Stimulated activated CD8-positive, alpha-beta memory T cell treated with anti-CD3 and anti-CD28 coated beads, Interleukin-7, amount 100 ng/mL, for 4 hours (primary cell): Measurements from ENCODE around the gene REP15.
"Not testable (repeated sequence)": the region's sequence is repeated elsewhere in the genome, so short reads cannot be mapped to it uniquely, and the experiment has no call there.

ENCODE experiments used
- DNase-seq, 2 donors: peaks; one replicate each; pipeline ENCODE4 v3.0.0-alpha.2; 2020; ENCODE audit warnings: low read depth in 2 of 2

REP15 gene

DNA sequence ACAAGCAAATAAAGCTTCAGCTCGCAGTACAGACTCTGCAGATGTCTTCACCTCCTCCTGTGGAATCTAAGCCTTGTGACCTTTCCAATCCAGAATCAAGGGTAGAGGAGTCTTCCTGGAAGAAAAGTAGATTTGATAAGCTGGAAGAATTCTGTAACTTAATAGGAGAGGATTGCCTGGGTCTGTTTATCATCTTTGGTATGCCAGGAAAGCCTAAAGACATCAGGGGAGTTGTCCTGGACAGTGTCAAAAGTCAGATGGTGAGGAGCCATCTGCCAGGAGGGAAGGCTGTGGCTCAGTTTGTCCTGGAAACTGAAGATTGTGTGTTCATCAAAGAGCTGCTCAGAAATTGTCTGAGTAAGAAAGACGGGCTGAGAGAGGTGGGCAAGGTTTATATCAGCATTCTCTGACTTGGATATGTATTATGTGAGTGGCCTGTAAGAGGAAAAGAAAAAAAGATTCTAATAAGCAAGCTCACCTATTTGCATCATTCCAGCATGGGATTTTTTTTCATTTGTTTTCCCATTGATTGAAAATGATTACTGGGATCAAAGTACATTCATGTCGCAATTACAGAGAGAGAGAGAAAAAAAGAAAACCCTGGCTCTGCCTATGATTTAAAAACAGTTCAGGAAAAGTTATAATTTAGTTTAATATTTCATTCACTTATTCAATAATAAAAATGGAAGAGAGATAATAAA, 767 bp downstream of the REP15 start:
- no peak for DNase-seq

GRCh38 chr12:27703720-27704452, 7.6 kb downstream of the REP15 start:
- peak; percentile 32 to 56 for DNase-seq

DNA sequence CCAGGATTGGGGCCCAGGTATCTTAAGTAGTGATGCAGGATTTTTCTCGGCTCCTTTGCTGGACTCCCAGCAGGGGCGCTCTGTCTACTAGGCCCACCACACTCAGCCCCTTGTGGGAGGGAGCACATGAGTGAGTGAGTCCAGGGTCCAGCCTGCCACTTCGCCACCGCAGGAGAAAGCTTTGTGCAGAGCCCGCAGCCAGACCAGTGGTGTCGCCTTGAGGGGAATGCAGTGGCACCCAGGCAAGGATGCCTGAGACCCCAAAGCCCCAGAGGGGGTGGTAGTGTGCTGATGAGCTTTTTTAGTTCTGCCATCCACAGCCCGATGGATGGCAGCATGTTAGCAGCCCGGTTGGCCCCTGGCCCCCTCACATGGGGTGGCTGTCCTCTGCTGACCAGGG, 9.0 kb downstream of the REP15 start:
- DNase-seq, result no peak

DNA sequence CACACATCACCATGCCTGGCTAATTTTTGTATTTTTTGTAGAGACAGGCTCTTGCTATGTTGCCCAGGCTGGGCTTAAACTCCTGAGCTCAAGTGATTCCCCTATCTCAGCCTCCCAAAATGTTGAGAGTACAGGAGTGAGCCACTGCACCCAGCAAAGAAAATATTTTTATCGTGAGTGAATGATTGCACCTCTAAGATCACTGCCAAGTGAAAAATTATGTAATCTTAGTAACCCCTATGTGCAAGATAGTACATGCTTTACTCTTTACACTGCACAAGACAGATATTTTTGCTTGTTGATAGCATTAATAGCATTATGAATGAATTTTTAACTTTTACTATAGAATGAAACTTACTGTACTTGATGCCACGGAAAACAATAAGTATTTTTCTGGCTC, 11.0 kb downstream of the REP15 start:
- no peak for DNase-seq

DNA sequence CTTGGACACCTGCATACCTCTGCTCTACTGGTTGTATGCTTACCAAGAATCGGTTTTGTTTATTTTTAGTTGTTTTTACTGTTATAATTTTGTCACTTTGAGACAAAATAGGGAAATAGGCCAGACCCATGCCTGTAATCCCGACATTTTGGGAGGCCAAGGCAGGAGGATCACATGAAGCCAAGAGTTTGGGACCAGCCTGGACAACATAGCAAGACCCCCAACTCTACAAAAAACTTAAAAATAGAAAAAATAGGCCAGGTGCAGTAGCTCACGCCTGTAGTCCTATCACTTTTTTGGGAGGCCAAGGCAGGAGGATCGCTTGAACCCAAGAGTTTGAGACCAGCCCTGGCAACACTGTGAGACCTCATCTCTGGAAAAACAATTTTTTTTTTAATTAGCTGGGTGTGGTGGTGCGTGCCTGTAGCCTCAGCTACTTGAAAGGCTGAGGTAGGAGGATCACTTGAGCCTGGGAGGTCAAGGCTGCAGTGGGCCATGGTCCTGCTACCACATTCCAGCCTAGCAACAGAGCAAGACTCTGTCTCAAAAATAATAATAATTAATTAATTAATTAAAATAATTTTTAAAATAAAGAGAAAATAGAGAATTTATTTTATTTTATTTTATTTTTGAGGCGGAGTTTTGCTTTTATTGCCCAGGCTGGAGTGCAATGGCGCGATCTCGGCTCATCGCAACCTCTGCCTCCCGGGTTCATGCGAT, 13.1 kb downstream of the REP15 start:
- no peak for DNase-seq

DNA sequence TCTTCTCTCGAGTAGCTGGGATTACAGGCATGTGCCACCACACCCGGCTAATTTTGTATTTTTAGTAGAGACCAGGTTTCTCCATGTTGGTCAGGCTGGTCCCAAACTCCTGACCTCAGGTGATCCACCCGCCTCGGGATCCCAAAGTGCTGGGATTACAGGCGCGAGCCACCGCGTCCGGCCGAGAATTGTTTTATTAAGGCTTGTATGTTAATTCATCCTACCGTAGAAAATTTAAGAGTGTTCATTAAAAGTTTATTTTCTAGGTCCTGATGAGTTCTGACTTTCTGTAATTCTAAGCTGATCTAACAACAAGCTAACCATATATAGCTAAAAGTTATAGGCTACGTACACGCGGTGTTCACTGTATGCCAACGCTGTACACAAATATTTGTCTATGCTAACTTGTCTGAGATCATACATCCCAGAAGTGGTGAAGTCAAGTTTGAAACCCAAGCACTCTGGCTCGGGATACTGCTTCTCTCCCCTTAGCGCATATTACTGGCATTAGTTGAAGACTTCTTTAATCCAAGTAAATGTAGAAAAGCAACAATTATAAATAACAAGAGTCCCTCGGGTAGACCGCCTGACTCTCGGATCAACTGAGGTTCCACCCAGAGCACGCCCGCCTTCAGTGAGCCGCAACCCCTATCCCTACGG, 13.8 kb downstream of the REP15 start:
- DNase-seq, result no peak

DNA sequence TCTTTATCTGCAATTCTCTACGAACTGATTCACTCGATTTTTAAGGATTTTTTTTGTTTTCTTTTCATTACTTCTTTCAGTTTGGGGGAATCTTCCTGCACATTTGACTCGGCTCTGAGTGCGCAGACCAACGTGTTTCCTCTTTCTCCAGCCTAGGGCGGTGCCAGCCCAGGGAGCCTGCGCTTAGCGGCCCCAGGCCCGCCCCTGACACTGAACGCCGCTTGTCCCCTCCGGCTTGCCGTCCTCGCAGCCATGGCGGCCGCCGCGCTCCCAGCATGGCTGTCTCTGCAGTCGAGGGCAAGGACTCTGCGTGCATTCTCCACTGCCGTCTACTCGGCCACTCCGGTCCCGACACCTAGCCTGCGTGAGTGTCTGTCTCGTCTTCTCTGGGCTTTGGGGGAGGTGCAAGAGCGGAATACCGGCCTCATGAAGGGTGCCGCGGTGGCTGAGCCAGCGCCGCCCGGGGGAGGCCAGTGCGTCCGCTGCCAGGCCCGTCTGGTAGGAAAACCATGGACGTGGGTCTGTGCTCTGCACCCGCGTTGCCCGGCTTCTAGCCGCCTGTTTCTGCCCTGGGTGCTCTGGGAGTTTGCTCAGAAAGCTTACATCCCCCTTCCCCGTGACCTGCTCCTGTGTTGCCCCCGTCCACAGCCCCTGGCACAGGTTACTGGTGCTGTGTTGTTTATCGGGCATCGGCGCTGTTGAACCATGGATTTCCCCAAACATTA, 14.5 kb downstream of the REP15 start, which contains the start of gene MRPS35:
TSS of gene MRPS35 (plus strand) at position 241 of the 725 bp plus-strand sequence. CDS start at position 253, 12 bp downstream.
- DNase-seq, result peak; percentile 80 to 86

GRCh38 chr12:27711317-27711682, 15.1 kb downstream of the REP15 start:
- no peak for DNase-seq

GRCh38 chr12:27711967-27712366, 15.7 kb downstream of the REP15 start:
- DNase-seq, result no peak

DNA sequence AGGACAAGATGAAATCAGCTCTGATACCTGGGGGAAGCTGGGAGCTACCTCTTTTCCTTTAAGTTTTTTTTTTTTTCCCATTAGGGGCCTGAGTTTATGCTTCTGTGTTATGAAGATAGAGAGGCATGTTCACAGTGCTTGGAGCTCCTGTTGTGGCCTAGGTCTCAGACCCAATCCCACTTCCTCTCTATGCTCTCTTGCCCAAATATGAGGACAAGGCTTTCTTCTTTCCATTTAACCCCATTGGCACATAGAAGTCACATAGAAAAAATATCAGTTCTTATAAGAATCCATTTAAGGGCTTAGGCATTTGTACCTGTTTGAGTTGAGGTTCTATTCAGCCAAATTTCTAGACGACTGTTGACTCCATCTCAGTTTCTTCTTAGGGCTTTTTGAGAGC, 27.0 kb downstream of the REP15 start:
- DNase-seq, result no peak

DNA sequence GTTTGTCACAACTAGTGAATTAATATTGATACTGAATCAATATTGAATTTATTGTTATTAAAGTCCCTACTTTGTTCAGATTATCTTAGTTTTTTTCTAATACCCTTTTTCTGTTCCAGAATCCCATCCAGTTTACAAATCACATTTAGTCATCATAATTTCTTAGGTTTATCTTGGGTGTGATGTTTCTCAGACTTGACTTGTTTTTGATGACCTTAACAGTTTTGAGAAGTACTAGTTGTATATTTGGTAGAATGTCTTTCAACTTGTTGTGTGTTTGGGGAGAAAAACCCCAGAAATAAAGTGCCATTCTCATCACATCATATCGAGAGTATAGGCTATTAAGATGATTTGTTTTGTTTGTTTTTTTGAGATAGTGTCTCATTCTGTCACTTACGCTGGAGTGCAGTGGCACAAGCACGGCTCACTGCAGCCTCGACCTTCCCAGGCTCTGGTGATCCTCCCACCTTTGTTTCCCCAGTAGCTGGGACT, 33.9 kb downstream of the REP15 start:
- no peak for DNase-seq

GRCh38 chr12:27732281-27732680, 36.0 kb downstream of the REP15 start:
- no peak for DNase-seq

GRCh38 chr12:27733052-27733656, 36.9 kb downstream of the REP15 start:
- DNase-seq, result no peak

DNA sequence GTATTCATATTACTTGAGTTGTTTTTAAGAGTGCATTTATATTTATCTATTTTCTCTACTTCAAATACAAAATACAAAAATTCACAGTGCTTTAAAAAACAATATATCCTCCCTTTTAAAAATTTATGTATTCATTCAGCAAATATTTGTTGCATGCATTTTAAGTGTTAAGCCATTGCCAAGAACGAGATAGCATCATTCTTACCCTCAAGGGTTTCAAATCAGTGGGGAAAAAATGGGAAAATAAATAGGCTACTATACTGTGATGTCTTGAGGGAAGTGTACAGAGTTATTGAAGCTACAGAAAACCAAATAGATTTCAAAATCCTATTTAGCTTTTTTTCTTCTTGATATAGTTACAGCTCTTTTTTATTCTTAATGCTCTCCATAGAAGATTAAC, 37.5 kb downstream of the REP15 start:
- no peak for DNase-seq

GRCh38 chr12:27734321-27734720, 38.1 kb downstream of the REP15 start:
- not testable (repeated sequence) for DNase-seq

DNA sequence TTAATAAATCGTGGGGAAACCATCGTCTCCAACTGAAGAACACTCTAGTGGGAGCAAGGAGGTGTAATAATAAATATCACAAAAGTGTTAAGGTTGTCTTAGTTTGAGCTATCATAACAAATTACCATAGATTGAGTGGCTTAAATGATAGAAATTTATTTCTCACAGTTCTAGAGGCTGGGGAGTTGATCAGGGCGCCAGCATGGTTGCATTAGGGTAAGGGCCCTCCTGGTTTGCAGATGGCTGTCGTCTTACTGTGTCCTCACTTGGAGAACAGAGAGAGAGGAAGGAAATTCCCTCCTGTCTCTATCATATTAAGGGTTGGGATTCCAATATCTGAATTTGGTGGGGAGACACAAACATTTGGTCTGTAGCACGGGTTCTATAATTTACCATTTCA, 47.4 kb downstream of the REP15 start:
- no peak for DNase-seq

DNA sequence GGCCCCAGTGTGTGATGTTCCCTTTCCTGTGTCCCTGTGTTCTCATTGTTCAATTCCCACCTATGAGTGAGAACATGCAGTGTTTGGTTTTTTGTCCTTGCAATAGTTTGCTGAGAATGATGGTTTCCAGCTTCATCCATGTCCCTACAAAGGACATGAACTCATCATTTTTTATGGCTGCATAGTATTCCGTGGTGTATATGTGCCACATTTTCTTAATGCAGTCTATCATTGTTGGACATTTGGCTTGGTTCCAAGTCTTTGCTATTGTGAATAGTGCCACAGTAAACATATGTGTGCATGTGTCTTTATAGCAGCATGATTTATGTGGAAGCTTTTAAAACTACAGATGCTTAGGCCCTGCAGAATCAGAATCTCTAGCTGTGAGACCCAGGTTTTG, 49.5 kb downstream of the REP15 start:
- not testable (repeated sequence) for DNase-seq
